ENCODE results near the gene NOTCH4. TPM values are rescaled to one million over a fixed set of nuclear protein-coding genes. Genes with fewer than 3 reads are reported as not detected.
"Not testable (repeated sequence)": the region's sequence is repeated elsewhere in the genome, so short reads cannot be mapped to it uniquely, and the experiment has no call there.

Gene NOTCH4
- total RNA-seq, 1 donor from 2014 or later, result 71.8 TPM

DNA sequence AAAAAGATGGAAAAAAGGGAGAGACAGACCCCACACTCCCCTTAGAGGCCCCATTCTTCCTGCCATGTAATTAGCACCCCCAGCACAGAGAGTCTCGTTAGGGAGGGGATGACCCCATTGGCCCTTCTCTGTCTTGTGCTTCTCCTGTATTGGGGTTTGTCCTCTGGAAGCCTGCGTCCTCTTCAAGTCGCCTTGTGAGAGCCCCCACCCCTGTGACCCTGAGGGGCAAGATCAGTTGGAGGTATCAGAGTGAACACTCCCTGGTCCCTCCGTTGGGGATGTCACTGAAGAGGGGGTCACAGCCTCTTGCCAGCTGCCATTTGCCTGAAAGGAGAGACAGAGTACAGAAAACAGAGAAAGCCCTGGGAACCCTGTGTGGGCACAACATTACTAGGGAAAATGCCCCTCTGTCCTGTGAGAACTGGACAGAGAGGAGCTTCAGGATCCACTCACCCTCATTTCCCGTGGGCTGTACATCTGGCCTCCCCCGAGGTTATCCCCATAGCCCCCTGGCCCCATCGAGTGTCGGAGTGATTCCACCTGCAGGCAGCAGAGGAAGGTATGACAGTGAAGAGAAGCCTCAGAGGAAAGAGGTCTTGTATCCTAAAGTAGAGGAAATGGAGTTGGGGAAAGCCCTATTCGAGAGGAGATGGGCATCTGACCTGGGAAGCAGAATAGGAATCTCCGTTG, 37.6 kb downstream of the NOTCH4 start:
- ATAC-seq; DNase-seq (ENCODE audit: low spot score); intact Hi-C loops (cut with DNase I): not testable (repeated sequence)

DNA sequence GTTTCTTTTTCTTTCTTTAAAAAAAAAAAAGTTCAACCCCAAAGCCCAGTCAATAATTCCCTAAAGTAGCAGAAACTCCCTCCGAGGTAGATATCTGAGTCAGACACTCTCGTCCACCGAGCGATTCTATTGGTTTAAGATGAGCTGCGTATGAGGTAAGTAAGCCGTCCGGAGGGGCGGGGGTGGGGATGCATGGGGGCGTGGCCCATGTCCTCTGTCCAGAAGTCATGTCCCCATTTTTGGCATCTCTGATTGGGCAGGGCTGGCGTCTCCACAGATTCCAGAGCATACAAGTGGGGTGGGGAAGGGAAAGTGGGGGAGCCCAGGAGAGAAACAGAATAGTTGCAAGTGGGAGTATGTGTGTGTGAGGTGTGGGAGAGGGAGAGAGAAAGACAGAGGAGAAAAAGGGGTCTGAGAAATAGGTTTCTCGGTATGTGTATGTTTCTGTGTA, 38.2 kb downstream of the NOTCH4 start:
- intact Hi-C loops (cut with DNase I), result not testable (repeated sequence)
- ATAC-seq (peak; percentile 75), DNase-seq (ENCODE audit: low spot score) (peak; percentile 85)

DNA sequence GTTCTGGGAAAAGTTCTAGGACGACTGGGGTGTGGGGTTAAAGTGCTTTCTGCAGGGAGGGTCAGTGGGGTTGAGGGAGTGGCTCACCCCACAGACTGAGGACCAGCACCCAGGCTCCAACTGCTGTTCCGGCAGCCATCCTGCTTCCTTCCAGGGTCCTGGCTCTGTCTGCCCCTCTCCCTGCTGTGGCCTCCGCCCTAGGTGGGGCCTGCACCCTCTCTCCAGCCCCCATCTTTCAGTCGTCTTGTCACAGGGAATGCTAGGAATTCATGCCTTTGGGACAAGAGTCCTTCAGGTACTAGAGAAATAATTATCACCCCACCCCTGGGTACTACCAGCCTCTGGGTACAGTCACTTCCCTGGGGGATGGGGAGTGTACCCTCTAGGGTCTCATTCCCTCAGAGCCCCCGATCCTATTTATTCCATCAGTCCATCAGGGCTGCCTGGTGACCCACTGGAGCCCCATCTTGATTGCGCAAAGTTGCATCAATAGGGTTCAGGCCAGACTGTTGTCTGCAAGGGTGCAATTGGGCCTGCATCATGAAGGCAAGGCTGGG, 39.7 kb downstream of the NOTCH4 start, which contains the start of gene AGER:
Gene AGER, minus strand, starts transcription at position 170 of the 557 bp plus-strand sequence. Its CDS starts 31 bp downstream, at position 139.
- intact Hi-C loops (cut with DNase I), result no loop called here
- ATAC-seq (no peak), DNase-seq (ENCODE audit: low spot score) (no peak)

DNA sequence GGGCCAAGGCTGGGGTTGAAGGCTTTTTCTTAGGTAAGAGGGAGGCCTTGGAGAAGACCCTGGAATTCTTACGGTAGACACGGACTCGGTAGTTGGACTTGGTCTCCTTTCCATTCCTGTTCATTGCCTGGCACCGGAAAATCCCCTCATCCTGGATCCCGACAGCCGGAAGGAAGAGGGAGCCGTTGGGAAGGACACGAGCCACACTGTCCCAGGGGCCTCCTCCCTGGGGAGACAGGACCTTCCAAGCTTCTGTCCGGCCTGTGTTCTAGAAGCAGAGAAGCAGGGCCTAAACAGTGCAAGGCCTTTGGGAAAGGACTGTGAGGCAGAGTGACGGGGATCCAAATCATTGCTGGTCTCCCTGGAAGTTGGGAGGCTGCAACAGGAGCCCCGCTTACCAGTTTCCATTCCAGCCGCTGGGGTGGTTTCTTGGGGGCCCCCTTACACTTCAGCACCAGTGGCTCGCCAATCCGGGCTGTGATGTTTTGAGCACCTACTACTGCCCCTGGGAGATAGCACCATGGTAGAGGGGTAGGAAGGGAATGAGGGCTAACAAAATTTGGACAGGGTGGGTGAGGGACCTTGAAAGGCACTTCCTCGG, 40.3 kb downstream of the NOTCH4 start:
- ATAC-seq (no peak), DNase-seq (ENCODE audit: low spot score) (no peak)
- intact Hi-C loops (cut with DNase I), result no loop called here

DNA sequence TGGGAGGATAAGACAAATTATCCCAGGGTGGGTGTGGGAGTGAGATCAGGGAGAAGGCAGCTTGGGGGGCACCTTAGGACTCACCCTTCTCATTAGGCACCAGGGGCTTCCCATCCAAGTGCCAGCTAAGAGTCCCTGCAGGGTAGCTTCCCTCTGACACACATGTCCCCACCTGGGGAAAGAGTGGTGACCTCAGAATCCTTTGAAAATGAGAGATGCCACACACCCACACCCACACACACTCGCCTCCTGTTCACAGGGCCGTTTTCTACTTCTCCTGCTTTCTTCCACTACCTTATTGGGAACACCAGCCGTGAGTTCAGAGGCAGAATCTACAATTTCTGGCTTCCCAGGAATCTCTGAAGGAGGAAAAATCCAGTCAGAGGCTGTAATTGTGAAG, 40.8 kb downstream of the NOTCH4 start:
- intact Hi-C loops (cut with DNase I), result no loop called here
- DNase-seq (ENCODE audit: low spot score), result no peak
- no peak for ATAC-seq

DNA sequence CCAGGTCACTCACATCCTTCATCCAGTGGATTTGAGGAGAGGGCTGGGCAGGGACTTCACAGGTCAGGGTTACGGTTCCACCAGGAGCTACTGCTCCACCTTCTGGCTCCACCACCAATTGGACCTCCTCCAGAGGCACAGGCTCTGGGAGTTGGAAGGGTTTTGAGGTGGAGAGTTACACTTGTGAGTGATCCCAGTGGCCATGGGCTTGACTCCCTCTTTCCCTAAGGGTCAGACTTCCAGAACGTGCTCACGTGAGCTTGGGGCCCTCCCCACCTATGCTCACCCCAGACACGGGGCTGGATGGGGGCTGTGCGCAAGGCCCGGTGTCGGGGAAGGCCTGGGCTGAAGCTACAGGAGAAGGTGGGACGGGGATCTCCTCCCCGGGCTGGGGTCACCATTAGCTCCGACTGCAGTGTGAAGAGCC, 41.3 kb downstream of the NOTCH4 start:
- DNase-seq (ENCODE audit: low spot score) (no peak), ATAC-seq (no peak)
- intact Hi-C loops (cut with DNase I), result no loop called here

DNA sequence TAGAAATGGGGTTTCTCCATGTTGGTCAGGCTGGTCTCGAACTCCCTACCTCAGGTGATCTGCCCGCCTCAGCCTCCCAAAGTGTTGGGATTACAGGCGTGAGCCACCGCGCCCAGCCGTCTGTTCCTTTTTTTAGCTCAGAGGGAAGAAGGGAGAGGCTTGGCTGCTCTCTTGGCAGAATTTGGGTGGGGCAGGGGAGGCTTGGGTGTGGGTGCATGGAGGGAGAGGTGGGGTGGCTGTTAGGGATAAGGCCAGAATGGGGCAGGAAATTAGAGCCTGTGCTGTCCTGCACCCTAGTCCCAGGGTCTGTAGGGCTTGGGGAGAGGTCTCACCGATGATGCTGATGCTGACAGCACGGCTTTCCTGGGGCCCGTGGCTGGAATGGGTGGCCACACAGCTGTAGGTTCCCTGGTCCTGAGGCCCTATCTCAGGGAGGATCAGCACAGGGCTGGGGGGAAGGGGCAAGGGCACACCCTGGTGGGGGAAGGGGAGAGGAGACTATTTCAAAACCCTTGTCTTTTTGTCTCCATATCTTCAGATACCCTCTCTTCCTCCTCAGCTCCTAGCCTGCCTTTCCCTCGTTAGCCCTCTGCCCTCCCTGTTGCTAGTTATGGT, 41.8 kb downstream of the NOTCH4 start:
- intact Hi-C loops (cut with DNase I), result no loop called here
- no peak for DNase-seq (ENCODE audit: low spot score)
- no peak for ATAC-seq

DNA sequence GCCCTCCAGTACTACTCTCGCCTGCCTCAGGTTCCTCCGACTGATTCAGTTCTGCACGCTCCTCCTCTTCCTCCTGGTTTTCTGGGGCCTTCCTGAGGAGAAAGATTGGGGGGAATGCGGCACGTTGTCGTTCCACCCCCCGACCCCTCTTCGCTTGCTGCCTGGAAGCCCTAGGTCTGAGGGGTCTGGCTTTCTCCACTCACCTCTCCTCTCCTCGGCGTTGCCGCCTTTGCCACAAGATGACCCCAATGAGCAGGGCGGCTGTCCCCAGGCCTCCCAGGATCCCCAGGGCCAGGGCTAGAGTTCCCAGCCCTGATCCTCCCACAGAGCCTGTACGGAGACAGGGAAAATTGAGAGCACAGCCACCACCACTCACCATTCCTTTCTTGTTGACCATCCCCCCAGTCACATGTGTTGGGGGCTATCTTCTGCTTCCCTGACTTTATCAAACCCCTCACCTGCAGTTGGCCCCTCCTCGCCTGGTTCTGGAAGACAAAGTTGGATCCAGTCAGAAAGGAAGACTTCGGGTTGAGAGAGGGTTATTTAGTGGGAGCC, 42.6 kb downstream of the NOTCH4 start:
- intact Hi-C loops (cut with DNase I), result no loop called here
- ATAC-seq (no peak), DNase-seq (ENCODE audit: low spot score) (no peak)

DNA sequence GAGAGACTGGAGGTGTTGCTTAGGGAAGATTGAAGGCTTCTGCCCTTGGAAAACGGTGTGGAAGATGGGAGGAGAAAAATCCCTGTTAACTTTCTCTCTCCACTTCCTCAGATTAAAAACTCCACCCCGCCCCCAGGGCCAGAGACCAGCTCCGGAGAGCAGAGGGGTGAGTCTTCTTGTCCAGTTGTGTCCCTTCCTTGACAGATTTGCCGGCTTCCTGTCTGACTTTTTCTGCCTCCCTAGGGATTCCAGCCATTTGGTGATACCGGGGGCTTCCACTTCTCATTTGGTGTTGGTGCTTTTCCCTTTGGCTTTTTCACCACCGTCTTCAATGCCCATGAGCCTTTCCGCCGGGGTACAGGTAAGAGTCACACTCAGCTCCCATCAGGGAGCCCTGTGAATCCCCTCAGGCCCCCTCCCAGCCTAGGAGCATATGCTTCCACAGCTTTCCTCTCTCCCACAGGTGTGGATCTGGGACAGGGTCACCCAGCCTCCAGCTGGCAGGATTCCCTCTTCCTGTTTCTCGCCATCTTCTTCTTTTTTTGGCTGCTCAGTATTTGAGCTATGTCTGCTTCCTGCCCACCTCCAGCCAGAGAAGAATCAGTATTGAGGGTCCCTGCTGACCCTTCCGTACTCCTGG, 44.0 kb downstream of the NOTCH4 start:
- intact Hi-C loops (cut with DNase I), result no loop called here
- ATAC-seq (no peak), DNase-seq (ENCODE audit: low spot score) (no peak)

DNA sequence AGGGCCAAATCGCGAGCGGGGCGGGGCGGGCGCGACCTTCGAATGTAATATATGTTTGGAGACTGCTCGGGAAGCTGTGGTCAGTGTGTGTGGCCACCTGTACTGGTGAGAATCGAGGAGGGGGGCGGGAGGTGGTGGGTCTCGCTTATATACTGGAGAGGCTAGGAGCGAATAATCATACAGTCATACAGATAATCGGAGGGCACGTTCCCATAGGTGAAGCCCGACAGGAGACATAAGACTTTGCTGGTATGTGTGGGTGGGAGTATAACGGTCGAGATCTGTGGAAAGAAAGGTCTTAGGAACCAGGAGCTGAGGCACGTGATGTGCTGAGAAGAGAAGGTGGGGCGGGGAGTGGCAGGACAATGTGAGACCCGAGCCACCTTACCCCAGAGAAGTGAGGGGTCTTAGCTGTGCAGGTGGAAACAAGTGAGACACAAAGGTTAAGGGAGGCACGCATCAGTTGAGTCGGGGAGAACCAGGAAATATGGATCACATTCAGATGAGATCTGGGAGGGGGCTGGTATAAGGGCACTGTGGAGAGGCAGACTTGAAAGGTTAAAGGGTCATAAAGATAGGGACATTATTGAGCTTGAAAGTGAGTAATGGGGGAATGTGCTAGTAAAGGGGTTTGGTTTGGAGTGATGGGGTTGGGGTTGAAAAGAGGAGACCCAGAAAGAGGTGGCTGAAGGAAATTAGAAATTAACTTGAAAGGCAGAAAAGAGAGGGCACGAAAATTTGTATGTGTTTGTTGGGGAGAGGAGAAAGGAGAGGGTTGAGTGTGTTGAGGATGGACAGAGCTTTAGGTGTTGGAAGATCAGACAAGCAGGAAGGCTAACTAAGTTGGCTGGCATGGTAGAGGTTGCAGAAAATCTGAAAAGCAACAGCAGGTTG, 45.1 kb downstream of the NOTCH4 start:
- ATAC-seq (no peak), DNase-seq (ENCODE audit: low spot score) (no peak)
- intact Hi-C loops (cut with DNase I), result no loop called here

DNA sequence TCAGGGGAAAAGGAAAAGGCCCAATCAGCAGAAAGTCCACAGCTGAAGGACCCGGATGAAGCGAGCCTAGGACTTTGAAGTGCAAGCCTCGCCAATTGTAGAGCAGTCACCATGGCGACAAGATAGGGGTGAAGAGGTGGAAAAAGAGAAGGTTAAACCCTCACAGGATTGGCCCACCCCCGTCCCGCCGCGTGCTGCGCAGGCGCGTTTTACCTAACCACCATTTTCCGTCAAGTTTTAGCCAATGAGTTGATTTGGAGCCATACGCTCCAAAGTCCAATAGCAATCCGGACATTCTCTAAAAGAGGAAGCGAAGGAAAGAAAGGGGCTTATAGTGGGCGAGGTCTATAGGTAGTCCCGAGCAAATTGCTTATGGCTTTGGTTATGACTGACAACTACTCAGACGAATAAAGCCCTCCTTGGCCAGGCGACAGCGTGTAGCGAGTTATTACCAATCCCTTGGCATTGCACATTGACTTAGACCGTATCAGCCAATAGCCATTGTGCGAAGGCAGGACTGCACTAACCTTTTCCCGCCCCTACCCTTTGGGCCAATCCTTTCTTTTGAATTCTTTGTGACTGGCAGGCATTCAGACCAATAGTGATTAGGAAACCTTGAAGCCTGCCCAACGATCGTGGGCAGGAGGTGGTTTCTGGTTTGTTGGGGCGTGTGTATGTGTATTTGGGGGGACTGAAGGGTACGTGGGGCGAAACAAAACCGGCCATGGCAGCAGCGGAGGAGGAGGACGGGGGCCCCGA, 45.9 kb downstream of the NOTCH4 start, which contains the start of gene RNF5:
Gene RNF5, plus strand, starts transcription at position 618 of the 759 bp plus-strand sequence. Its CDS starts 107 bp downstream, at position 725.
- intact Hi-C loops (cut with DNase I), result no loop called here
- peak; percentile 90 for ATAC-seq
- DNase-seq (ENCODE audit: low spot score), result peak; percentile 97

DNA sequence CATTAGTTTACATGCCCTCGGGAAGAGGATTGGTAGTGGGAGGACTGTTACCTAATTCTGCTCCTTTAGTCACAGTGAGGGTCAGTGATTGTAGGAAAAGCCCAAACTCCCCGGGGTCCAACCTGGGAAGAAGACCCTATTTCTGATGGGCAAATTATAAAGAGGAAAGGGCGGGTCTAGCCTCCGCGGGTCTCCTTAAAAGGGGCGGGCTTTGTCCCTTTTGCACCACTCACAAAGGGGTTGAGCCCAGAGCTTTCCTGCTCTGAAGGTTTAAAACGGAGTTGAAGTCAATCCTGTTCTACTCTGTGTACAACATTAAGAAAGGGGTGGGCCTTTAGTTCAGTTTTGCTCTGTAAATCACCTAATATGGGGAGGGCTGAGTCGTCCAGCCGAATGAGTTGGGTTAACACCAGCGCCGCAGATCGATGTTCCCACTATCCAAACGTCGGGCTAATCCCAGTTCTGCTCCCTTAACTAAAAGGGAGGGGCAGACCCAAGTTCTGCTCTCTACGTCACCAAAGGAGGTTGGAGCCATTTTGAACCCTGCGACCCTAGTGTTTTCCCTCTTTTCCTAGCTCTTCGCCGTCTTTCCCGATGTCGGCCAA, 46.6 kb downstream of the NOTCH4 start:
- intact Hi-C loops (cut with DNase I), result no loop called here
- DNase-seq (ENCODE audit: low spot score) (no peak), ATAC-seq (peak; percentile 33)

DNA sequence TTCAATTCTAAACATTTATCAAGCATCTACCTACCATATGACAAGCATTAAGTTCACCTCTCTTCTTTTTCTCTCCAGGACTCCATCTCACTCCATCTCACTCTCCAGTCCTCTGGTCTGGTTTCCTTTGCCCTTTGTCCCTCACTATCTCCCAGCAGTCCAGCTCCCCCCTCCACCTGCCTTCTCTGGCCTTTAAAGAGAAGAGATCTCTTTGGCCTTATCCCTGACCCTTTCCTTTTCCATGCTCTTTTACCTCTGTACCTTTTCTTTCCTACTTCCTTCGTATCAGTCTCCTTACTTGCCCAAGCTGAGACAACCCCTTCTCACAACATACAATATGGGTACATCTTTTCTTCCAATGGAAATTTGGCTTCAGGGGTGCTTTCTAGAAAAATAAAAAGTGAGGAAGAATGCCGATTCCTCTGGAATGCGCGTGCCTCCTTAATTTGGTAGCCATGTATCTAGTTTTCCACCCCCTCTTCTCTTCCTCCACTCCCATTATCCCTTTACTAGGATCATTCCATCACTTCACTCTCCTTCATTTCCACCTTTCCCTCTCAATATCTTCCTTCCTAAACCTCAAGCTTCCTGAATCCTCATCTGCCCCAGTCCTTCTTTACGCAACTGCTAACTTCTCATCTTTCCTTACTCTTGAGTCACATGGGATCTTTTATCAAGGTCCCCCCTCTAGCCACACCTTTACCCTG, 47.2 kb downstream of the NOTCH4 start:
- ATAC-seq, result peak; percentile 1
- intact Hi-C loops (cut with DNase I), result no loop called here
- DNase-seq (ENCODE audit: low spot score), result no peak

DNA sequence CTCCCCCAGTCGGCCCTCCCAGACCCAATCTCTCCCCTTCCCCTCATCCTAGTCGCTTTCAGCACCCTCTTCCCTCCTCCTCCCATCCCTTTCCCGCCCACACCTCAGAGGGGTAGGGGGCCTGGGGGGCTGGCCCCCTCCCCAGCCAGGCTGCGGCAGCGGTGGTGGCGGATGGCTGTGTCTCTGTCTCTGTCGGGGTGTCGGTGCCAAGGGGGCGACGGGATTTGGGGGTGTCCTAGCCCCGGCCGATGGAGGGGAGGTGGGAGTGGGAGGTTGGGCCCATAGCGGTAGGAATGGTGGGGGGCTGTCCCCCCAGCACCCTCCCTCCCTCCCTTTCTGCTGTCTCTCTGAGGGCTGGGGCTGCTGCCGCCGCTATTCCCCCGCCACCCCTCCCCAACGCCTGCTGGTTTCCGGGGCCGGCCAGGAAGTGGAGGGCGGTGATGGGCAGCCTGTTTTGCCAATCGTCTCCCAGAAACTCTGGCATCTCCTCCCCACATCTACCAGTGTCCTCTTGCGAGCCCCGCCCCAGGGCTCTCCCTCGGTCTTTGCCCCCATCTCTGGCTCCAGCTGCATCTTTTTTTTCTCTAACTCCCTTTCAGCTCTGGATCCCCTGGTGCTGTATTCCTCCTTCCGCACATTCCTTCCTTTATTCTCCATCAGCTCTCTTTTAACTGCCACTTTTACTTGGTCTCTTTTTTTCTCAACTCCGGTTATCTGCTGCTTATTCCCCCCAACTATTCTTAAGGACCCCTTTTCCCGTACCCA, 48.0 kb downstream of the NOTCH4 start, which contains the start of gene AGPAT1:
Gene AGPAT1, minus strand, starts transcription at position 374 of the 765 bp plus-strand sequence. CDS start 4,588 bp downstream, outside the sequence.
- DNase-seq (ENCODE audit: low spot score) (peak; percentile 98), ATAC-seq (peak; percentile 80)
- intact Hi-C loops (cut with DNase I), result no loop called here

DNA sequence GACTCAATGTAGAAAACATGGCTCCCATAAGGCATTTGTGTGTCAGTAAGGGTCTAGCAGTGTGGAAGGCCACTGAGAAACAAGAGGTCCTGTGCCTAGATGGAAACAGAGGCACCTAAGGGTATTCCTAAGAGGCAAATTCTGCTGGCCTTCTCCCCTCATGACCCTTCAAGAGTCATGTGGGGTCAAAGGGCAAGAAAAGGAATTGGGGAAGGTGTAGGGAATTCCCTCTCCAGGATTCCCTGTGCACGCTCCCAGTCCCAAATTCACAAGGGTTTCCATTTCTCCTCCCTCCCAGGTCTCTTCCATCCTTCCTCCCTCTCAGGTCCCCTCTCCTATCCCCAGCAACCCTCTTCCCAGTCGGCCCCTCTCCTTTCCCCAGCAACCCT, 48.6 kb downstream of the NOTCH4 start:
- intact Hi-C loops (cut with DNase I), result no loop called here
- ATAC-seq (no peak), DNase-seq (ENCODE audit: low spot score) (no peak)

DNA sequence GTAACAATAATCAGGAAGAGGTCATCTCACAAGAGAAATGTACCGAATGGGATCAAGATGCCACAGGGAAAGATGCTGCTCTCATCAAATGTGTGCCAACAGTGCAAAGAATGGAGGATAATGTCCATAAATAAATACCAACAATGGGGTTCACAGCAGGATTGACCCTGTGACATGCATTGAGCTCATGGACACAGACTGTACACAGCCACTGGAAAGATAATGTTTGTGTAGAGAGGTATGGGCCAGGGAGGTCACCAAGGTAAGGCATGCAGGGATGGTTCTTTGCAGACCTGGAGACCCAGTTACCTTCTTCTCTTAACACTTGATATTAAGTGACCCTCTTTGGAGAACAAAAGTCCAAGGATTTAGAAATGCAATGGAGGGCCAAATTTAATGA, 49.5 kb downstream of the NOTCH4 start:
- intact Hi-C loops (cut with DNase I), result no loop called here
- ATAC-seq (no peak), DNase-seq (ENCODE audit: low spot score) (no peak)

All from sciatic nerve (tissue), 2 donors.